Spleen (tissue), 11 donors: Measurements from ENCODE around the gene SLIT1. TPM values are rescaled to one million over a fixed set of nuclear protein-coding genes. Genes with fewer than 3 reads are reported as not detected.

Source experiments
- DNase-seq: peaks from one replicate; pipeline ENCODE4 v3.0.0-alpha.2; 2020
- H3K27ac ChIP-seq, 8 donors: fragments of 200-600 bp; sonication (generic) in 7 of 8; 1 replicate in 4 of 8; 2 replicates in 4 of 8; pipeline versions ENCODE4 v1.5.0 to v1.8.0; 2016 to 2021; ENCODE audit warnings: inconsistent platforms in 4 of 8, mild to moderate bottlenecking in 4 of 8, moderate library complexity in 1 of 8
- H3K27me3 ChIP-seq, 7 donors: fragments of 200-600 bp; sonication (generic) in 6 of 7; replicated peaks in 1 of 7; 1 replicate in 4 of 7; 2 replicates in 3 of 7; pipeline versions ENCODE4 v1.5.0 to v1.8.0; 2016 to 2021; ENCODE audit warnings: inconsistent platforms in 3 of 7, mild to moderate bottlenecking in 1 of 7
- H3K36me3 ChIP-seq, 6 donors: fragments of 200-600 bp; sonication (generic) in 5 of 6; 1 replicate in 4 of 6; 2 replicates in 2 of 6; pipeline versions ENCODE4 v1.5.0 to v1.8.0; 2016 to 2021; ENCODE audit warnings: inconsistent platforms in 2 of 6
- H3K4me1 ChIP-seq, 6 donors: fragments of 200-600 bp; sonication (generic) in 5 of 6; 1 replicate in 3 of 6; 2 replicates in 3 of 6; pipeline versions ENCODE4 v1.5.0 to v1.8.0; 2016 to 2021; ENCODE audit warnings: inconsistent platforms in 3 of 6
- H3K4me3 ChIP-seq, 8 donors: fragments of 200-600 bp; sonication (generic) in 7 of 8; 1 replicate in 4 of 8; 2 replicates in 4 of 8; pipeline versions ENCODE4 v1.5.0 to v1.8.0; 2016 to 2021; ENCODE audit warnings: inconsistent platforms in 4 of 8, mild to moderate bottlenecking in 4 of 8, moderate library complexity in 2 of 8
- H3K9me3 ChIP-seq, 8 donors: fragments of 200-600 bp; sonication (generic) in 7 of 8; 1 replicate in 4 of 8; 2 replicates in 4 of 8; pipeline versions ENCODE4 v1.5.0 to v1.8.0; 2016 to 2021; ENCODE audit warnings: inconsistent platforms in 4 of 8
- POLR2A ChIP-seq, 3 donors: fragments of 450-650 bp; IDR thresholded peaks; one replicate each; pipeline ENCODE4 v1.5.1; 2017; ENCODE audit warnings: antibody characterized with exemption in 3 of 3, mild to moderate bottlenecking in 1 of 3
- POLR2AphosphoS5 ChIP-seq, 3 donors: sonication (generic); formaldehyde crosslinking; IDR thresholded peaks; one replicate each; pipeline ENCODE4 v1.5.1; 2017; ENCODE audit warnings: antibody characterized with exemption in 3 of 3
- WGBS, 5 donors: extraction: QIAGEN DNeasy Blood & Tissue Kit in 3 of 5; methylation state at CpG; one replicate each; pipeline versions ENCODE4 v1.1.5 to v1.1.7; 2013 to 2018; 5-methylcytosine and 5-hydroxymethylcytosine counted together
- intact Hi-C: fragments of 100-400 bp; cut with DNase I; formaldehyde crosslinking; loops from one replicate; pipeline ENCODE4 v1.15.0; 2023; ENCODE audit warnings: low total_unique reads
- polyA plus RNA-seq, 3 donors: library from polyadenylated mRNA; stranded (reverse); fragments of 200-250 nt; gene quantifications; one replicate each; pipeline ENCODE4 v1.2.1, GENCODE V29; 2013
- total RNA-seq, 7 donors: library from RNA; depleted of rRNA in 3 of 7; stranded (reverse); fragments of >200 nt in 3 of 7; fragmentation: NEBNext Ultra II Directional in 4 of 7; extraction: Animal tissue kit (Norgen Biotek cat#: 25700) in 4 of 7; gene quantifications; one replicate each; pipeline versions ENCODE4 v1.1.0 to v1.2.1, GENCODE V29; 2016 to 2021
- TF ChIP-seq, protein P1 (sequence below), 11 experiments: fragments of 200-600 bp in 7 of 11; fragments of 450-650 bp in 4 of 11; sonication (generic) in 4 of 11; IDR thresholded peaks in 8 of 11; conservative IDR thresholded peaks in 3 of 11; 1 replicate in 7 of 11; 2 replicates in 4 of 11; pipeline versions ENCODE4 v1.4.0 to v1.8.0; 2016 to 2021; ENCODE audit warnings: antibody characterized with exemption in 11 of 11, inconsistent platforms in 4 of 11, mild to moderate bottlenecking in 1 of 11
- donor health status: healthy with polysubstance abuse.
- donor health status: DM: no; HTN: no; CAD: no; lungs with moderate emphysema.
- donor health status: DM: no; HTN: no; CAD: no.
- donor health status: Bipolar disorder and iron deficiency.
- donor health status: healthy.
- donor health status: DM: no; HTN: no; CAD: no.
- donor health status: DM: yes; HTN: yes; CAD: no.

SLIT1 gene
- total and polyA plus RNA-seq, 10 donors: 0.11 to 0.82 (median 0.52) TPM

- DNase-seq: no peak
- Histone ChIP-seq H3K27me3 (no peaks in the 10 kb centered on the region), H3K27ac (no peak overlapping the region), H3K36me3 (peaks cover 0 to 33% (median 23%) of the 10 kb centered on the region in 6 donors), H3K4me3 (no peak overlapping the region), H3K9me3 (no peaks in the 10 kb centered on the region), H3K4me1 (peaks cover 0 to 15% (median 13%) of the 10 kb centered on the region in 6 donors)
- intact Hi-C loops: no loop called here
- WGBS, 5 donors: 74 to 82% (median 80%) methylated on average over 3 of the region's 3 CpGs
- no peak for TF ChIP-seq POLR2AphosphoS5 (IDR thresholded peaks at IDR 0.05)
- no peak for TF ChIP-seq POLR2A (IDR thresholded peaks at IDR 0.05)
- TF ChIP-seq, protein P1, sequence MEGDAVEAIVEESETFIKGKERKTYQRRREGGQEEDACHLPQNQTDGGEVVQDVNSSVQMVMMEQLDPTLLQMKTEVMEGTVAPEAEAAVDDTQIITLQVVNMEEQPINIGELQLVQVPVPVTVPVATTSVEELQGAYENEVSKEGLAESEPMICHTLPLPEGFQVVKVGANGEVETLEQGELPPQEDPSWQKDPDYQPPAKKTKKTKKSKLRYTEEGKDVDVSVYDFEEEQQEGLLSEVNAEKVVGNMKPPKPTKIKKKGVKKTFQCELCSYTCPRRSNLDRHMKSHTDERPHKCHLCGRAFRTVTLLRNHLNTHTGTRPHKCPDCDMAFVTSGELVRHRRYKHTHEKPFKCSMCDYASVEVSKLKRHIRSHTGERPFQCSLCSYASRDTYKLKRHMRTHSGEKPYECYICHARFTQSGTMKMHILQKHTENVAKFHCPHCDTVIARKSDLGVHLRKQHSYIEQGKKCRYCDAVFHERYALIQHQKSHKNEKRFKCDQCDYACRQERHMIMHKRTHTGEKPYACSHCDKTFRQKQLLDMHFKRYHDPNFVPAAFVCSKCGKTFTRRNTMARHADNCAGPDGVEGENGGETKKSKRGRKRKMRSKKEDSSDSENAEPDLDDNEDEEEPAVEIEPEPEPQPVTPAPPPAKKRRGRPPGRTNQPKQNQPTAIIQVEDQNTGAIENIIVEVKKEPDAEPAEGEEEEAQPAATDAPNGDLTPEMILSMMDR (IDR thresholded peaks at IDR 0.05 in 8 of 11, conservative IDR thresholded peaks at IDR 0.05 in 3 of 11): no peak
These were observed 207.1 kb downstream of the SLIT1 start for GRCh38 chr10:96978621-96979154.

- intact Hi-C loops: no loop called here
These were observed 210.6 kb downstream of the SLIT1 start for GRCh38 chr10:96975136-96975535.

DNA sequence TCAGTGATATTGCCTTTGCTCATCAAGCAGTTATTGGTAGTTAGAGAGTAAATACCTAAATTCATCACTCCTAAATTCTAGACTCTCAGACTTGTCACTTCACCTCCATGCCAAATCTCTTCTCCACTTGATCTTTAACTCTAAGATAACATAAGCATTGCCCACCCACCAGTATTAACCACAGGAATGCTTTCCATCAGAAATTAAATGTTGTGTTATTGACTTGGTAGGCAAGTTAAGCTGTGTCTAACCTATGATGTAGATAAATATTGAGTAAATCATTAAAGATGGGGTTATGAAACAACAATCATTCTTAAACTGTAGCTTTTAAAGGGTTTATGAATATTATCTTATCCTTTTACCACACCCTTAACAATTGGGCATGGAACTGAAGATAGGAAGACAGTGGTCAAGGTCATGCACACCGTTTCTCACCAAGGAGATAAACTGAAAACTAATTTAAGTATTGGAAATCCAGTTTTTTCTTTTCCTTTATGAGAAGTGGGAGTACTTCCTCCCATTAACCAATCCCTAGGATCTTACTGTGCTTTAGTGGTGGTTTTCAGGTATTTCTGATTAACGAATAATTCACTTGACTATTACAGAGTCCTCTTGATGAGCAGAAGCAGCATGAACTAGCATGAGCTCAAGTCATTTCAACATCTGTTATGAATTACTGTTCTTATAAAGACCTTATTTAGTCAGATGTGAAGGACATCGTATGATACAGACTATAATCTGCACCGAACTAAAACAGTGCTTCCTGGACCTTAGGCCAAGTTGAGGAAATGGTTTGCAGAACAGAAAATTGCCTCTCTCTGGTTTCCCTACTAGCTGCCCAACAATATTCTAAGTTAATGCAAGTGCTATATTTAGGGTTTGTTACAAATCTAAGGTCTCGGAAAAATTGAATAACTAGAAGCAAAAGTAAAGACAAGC, 211.7 kb downstream of the SLIT1 start:
- Histone ChIP-seq H3K27ac (peak overlapping the region in 5 of 8 donors; percentile 22 to 68 (median 52)), H3K4me1 (peaks cover 0 to 37% (median 16%) of the 10 kb centered on the region in 6 donors)

More at GRCh38 chr10:96975136-96975535, 210.6 kb downstream of the SLIT1 start:
- Histone ChIP-seq H3K27ac (peak overlapping the region in 5 of 8 donors; percentile 9 to 53 (median 45)), H3K9me3 (no peaks in the 10 kb centered on the region), H3K4me3 (no peak overlapping the region), H3K27me3 (no peaks in the 10 kb centered on the region), H3K36me3 (peaks cover 0 to 4% (median 0%) of the 10 kb centered on the region in 6 donors), H3K4me1 (peaks cover 0 to 37% (median 16%) of the 10 kb centered on the region in 6 donors)
- TF ChIP-seq POLR2AphosphoS5 (IDR thresholded peaks at IDR 0.05): no peak
- TF ChIP-seq, protein P1 (IDR thresholded peaks at IDR 0.05 in 8 of 11, conservative IDR thresholded peaks at IDR 0.05 in 3 of 11): no peak
- no peak for TF ChIP-seq POLR2A (IDR thresholded peaks at IDR 0.05)
- 88 to 97% (median 95%) methylated on average over 2 of the region's 2 CpGs for WGBS, 5 donors
- DNase-seq: no peak

More for the DNA sequence above, 211.7 kb downstream of the SLIT1 start:
- WGBS, 5 donors: 47 to 61% (median 52%) methylated on average over 5 of the region's 5 CpGs
- DNase-seq: no peak
- Histone ChIP-seq H3K4me3 (no peak overlapping the region), H3K9me3 (no peaks in the 10 kb centered on the region), H3K27me3 (no peaks in the 10 kb centered on the region), H3K36me3 (no peaks in the 10 kb centered on the region)
- TF ChIP-seq, protein P1 (IDR thresholded peaks at IDR 0.05 in 8 of 11, conservative IDR thresholded peaks at IDR 0.05 in 3 of 11): no peak
- TF ChIP-seq POLR2AphosphoS5 (IDR thresholded peaks at IDR 0.05): no peak
- no peak for TF ChIP-seq POLR2A (IDR thresholded peaks at IDR 0.05)
- intact Hi-C loops: no loop called here
